Progenitor cell of endocrine pancreas (in vitro differentiated cells): Measurements from ENCODE around the gene ATXN10. TPM values are rescaled to one million over a fixed set of nuclear protein-coding genes. Genes with fewer than 3 reads are reported as not detected.

Experiments used
- DNase-seq: peaks from one replicate; pipeline ENCODE4 v3.0.0; 2021; ENCODE audit warnings: low spot score; ENCODE audit not compliant: unreplicated experiment
- H3K27ac Mint-ChIP-seq: 2 replicates; pipeline ENCODE4 v1.8.0; 2021; ENCODE audit warnings: mild to moderate bottlenecking, moderate library complexity, mixed read lengths
- H3K27me3 Mint-ChIP-seq: 2 replicates; pipeline ENCODE4 v1.8.0; 2021; ENCODE audit warnings: mixed read lengths
- H3K36me3 Mint-ChIP-seq: 2 replicates; pipeline ENCODE4 v1.8.0; 2022; ENCODE audit warnings: mixed read lengths; ENCODE audit not compliant: insufficient read depth
- H3K4me1 Mint-ChIP-seq: 2 replicates; pipeline ENCODE4 v1.8.0; 2021; ENCODE audit warnings: low read depth, mixed read lengths
- H3K4me3 Mint-ChIP-seq: 2 replicates; pipeline ENCODE4 v1.8.0; 2021; ENCODE audit warnings: low read depth, mild to moderate bottlenecking, moderate library complexity, mixed read lengths
- H3K9me3 Mint-ChIP-seq: 2 replicates; pipeline ENCODE4 v1.8.0; 2021; ENCODE audit warnings: low read depth, mixed read lengths
- total RNA-seq: library from RNA; stranded (reverse); gene quantifications from 2 replicates; pipeline ENCODE4 v1.2.1, GENCODE V29; 2021
- TF ChIP-seq, protein P1 (sequence below): fragments of 200-600 bp; sonication (generic); IDR thresholded peaks from one replicate; pipeline ENCODE4 v1.5.0; 2021; ENCODE audit warnings: antibody characterized with exemption, mild to moderate bottlenecking; ENCODE audit not compliant: unreplicated experiment

The ATXN10 gene
- total RNA-seq, 1 donor from 2014 or later, result 177 TPM

DNA sequence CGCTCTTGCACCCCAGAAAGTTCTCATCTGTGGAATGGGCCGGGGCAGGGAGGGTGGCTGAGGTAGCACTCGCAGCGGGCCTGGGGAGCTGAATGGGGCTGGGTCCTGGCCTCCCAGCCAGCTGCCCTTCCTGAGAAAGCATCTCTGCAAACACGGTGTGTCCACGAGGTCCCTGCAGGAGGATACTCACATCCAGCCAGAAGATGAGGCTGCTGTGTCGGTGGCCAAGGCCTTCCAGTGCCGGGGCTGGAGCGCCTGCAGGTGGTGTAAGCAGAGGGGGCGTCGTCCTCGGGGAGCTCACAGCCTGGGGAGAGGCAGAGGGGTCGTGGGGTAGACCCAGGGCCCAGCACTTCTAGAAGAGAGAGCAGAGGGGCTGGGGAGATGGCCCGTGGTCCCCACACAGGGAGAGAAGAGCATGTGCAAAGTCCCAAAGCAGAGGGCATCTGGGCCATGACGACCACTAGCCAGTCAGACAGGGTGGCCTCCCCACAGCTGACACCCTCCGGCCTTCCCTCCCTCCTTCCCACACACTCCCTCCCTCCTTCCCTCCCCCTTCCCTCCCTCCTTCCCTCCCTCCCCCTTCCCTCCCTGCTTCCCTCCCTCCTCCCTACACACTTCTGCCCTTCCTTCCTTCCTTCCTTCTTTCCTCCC lies 207.4 kb downstream of the ATXN10 start:
- Mint-ChIP-seq H3K4me3 (no peak overlapping the region), H3K27me3 (peaks cover 43% of the 10 kb centered on the region), H3K27ac (no peak overlapping the region), H3K4me1 (peaks cover 2% of the 10 kb centered on the region), H3K36me3 (no peaks in the 10 kb centered on the region), H3K9me3 (peaks cover under 1% of the 10 kb centered on the region)
- TF ChIP-seq, protein P1, sequence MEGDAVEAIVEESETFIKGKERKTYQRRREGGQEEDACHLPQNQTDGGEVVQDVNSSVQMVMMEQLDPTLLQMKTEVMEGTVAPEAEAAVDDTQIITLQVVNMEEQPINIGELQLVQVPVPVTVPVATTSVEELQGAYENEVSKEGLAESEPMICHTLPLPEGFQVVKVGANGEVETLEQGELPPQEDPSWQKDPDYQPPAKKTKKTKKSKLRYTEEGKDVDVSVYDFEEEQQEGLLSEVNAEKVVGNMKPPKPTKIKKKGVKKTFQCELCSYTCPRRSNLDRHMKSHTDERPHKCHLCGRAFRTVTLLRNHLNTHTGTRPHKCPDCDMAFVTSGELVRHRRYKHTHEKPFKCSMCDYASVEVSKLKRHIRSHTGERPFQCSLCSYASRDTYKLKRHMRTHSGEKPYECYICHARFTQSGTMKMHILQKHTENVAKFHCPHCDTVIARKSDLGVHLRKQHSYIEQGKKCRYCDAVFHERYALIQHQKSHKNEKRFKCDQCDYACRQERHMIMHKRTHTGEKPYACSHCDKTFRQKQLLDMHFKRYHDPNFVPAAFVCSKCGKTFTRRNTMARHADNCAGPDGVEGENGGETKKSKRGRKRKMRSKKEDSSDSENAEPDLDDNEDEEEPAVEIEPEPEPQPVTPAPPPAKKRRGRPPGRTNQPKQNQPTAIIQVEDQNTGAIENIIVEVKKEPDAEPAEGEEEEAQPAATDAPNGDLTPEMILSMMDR, result no peak
- peak; percentile 7 for DNase-seq

DNA sequence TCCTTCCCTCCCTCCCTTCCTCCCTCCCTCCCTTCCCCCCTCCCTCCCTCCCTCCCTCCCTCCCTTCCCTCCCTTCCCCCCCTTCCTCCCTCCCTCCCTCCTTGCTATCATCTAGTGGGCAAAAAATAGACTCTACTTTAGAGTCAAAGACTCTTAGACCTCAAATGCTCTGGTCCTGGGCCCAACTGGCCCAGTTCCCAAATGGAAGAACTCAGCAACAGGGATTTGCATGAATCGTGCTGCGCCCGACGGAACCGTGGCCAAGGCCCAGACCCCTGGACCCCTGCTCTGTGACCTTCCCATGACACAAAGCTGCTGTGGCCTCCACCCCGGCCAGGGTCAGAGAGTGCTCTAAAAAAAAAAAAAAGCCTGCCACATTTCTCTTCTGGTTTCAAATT lies 207.9 kb downstream of the ATXN10 start:
- Mint-ChIP-seq H3K9me3 (no peaks in the 10 kb centered on the region), H3K27me3 (peaks cover 38% of the 10 kb centered on the region), H3K36me3 (no peaks in the 10 kb centered on the region), H3K4me1 (peaks cover 2% of the 10 kb centered on the region), H3K4me3 (no peak overlapping the region), H3K27ac (no peak overlapping the region)
- no peak for DNase-seq
- TF ChIP-seq, protein P1, result no peak

DNA sequence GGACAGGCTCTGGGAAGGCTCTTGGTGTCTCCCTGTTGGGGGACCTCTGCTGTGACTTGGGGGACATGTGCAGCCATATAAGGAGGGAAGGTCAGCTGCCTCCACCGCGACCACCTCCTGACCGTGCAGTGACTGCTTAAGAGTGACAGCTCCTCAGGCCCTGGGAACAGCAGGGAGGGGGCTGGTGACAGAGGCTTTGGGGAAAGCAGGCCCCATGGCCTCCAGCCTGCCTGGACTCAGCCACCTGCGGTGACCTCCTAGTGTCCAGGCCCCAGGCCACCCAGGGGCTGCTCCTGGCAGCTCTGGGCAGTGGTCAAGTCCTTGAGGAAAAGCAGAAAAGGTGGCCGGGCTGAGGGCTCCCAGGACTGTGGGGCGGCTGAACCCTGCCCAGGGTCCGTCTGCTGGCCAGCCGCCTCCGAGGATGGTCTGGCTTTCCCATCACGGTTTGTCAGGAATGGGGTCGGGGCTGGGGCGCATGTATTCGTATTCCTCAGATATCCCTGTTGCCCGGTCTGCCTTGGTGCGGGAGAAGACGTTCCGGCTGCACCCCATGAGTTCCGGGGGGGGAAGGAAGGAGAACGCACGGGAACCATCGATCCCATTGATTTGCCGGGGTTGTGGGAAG lies 208.6 kb downstream of the ATXN10 start:
- H3K4me1 Mint-ChIP-seq, result peaks cover 2% of the 10 kb centered on the region

DNA sequence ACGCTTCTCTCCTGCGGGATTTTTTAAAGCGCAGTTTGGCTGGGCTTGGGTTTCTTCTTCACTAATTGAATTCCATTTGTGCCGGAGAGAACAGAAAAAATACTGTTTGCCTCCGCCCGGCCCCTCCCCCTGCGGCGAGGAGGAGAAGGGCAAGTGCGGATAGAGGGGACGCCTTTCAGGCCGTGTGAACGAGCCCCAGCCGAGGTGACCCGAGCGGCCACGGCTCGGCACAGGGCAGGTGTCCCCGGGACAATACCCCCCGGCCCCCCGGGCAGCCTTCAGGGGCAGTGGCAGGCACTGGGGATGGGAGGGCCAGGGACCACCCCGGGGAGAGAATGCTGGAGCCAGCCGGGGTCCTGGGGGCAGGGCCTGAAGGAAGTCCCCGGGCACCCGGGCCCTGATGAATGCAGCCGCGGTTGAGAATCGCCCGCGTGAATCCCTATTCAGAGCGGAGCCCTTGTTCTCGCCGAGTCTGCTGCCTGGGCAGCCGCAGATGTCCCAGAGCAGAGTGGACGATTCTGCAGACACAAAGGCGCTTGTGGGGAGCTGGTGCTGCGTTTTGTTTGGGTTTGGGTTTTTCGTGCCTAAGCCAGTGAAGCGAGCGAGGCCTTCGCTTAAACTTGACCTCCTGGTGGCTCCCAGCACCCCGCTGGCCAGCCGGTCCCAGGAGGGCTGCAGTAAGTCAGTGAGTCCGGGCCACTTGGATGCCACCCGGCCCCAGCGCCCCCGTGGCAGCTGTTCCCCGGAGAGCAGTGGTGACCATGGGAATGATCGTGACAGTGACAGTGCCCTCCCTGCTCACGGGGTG lies 209.3 kb downstream of the ATXN10 start:
- Mint-ChIP-seq H3K4me3 (no peak overlapping the region), H3K27ac (no peak overlapping the region), H3K4me1 (peaks cover 2% of the 10 kb centered on the region), H3K27me3 (peaks cover 29% of the 10 kb centered on the region), H3K9me3 (no peaks in the 10 kb centered on the region), H3K36me3 (no peaks in the 10 kb centered on the region)
- no peak for DNase-seq
- TF ChIP-seq, protein P1, result no peak

More for the DNA sequence above, 208.6 kb downstream of the ATXN10 start:
- TF ChIP-seq, protein P1, result no peak
- no peak overlapping the region for H3K4me3 Mint-ChIP-seq
- H3K27me3 Mint-ChIP-seq, result peaks cover 34% of the 10 kb centered on the region
- no peak for DNase-seq
- H3K27ac Mint-ChIP-seq, result no peak overlapping the region
- H3K36me3 Mint-ChIP-seq, result no peaks in the 10 kb centered on the region
- H3K9me3 Mint-ChIP-seq, result no peaks in the 10 kb centered on the region

DNA sequence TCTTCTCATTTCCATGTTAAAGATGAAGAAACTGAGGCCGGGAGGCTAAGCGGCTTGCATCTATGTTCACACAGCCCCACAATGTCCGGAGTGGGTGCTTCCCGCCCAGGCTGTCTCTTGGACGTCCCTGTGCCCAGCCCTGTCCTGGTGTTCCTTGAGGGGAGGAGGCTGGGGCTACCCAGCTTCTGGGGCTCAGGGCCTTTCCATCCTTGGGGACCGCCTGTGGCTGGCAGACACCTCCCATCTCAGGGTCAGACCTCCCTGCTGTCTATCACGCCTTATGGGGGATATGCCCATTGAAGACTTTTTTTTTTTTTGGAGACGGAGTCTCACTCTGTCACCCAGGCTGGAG lies 209.9 kb downstream of the ATXN10 start:
- Mint-ChIP-seq H3K27me3 (peaks cover 27% of the 10 kb centered on the region), H3K4me3 (no peak overlapping the region), H3K9me3 (no peaks in the 10 kb centered on the region), H3K36me3 (no peaks in the 10 kb centered on the region), H3K4me1 (peaks cover 3% of the 10 kb centered on the region), H3K27ac (no peak overlapping the region)
- TF ChIP-seq, protein P1, result no peak
- DNase-seq, result no peak
